HG02973 (cell line): ENCODE measurements around the gene ALPK1.

ENCODE experiments used
- ATAC-seq: cut with Tn5 transposase; IDR thresholded peaks from one replicate; pipeline ENCODE4 v1.9.1; 2021; ENCODE audit warnings: moderate library complexity; ENCODE audit not compliant: unreplicated experiment

Gene ALPK1

DNA sequence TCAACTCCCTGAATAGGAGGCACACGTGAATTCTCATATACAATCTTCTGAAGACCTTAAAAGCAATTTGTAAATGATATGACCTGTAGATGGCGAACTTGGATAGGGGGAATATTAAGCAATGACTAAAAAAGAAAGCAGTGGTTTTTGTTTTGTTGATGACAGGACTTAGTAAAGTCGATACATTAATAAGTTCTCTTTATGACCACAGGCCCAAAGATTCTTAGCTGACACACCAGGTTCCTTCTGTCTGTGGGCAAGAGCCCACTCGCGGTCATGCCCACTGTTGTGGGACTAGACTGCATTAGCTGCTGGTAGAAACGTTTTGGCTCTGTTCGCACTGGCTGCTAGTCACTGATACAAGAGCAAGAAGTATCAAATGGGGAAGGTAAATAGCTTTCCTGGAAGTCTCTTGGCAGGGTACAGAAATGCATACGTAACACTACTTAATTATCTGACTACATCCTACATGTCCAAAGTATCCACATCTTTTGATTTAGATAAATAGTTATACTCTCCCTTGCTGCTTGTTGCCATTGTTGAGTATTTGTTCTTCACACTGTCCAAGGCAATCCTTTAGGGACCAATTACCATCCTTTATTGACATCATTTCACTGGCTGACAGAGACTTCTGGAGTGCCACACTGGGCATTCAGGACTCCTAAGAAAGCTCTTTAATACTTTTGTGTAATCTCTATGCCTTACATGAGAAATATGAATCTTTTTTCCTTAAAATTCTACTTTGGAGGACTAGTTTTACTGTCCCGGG lies 31.0 kb downstream of the ALPK1 start:
- peak; percentile 71 for ATAC-seq

- ATAC-seq: no peak
Observed at GRCh38 chr4:112328734-112329130, 31.6 kb downstream of the ALPK1 start.

- ATAC-seq: no peak
Observed at GRCh38 chr4:112329672-112330375, 32.7 kb downstream of the ALPK1 start.

GRCh38 chr4:112330921-112331320 lies 33.8 kb downstream of the ALPK1 start:
- ATAC-seq: no peak

DNA sequence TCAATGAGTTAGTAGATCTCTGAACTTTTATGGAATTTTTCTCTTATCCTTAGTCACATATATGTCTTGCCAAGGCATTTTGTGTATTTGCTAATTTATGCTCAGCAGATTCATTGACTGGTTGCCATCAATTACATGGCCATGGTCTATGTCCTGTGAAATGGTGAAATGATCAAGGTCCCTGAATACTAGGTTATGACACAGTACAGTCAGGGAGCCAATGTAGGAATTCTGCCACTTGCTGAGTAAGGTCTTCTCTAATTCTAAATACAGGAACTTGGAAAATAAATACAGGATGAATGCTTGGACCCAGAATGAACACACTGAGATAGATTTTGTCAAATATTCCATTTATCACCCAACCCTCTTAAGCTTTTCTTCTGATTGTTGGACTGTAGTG lies 35.2 kb downstream of the ALPK1 start:
- ATAC-seq: no peak

GRCh38 chr4:112340023-112340422 lies 42.9 kb downstream of the ALPK1 start:
- no peak for ATAC-seq

DNA sequence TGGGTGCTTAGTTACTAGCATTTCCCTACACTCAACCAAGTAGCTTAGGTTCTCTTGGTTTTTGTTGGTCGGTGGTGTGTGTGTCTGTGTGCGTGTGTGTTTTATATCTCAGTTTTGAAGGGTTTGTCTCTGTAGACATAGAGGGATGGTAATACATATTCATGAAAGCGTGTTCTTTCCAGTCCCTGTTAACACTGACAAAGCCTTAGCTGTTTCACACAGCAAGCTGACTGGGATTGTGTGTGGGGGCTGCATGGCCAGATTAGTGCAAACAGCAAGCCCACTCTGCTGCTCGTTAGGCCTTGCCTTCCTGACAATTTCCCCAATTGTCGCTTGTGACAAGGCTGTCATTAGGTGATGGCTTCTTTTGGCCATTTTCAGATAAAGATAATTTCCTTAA lies 43.9 kb downstream of the ALPK1 start:
- no peak for ATAC-seq

DNA sequence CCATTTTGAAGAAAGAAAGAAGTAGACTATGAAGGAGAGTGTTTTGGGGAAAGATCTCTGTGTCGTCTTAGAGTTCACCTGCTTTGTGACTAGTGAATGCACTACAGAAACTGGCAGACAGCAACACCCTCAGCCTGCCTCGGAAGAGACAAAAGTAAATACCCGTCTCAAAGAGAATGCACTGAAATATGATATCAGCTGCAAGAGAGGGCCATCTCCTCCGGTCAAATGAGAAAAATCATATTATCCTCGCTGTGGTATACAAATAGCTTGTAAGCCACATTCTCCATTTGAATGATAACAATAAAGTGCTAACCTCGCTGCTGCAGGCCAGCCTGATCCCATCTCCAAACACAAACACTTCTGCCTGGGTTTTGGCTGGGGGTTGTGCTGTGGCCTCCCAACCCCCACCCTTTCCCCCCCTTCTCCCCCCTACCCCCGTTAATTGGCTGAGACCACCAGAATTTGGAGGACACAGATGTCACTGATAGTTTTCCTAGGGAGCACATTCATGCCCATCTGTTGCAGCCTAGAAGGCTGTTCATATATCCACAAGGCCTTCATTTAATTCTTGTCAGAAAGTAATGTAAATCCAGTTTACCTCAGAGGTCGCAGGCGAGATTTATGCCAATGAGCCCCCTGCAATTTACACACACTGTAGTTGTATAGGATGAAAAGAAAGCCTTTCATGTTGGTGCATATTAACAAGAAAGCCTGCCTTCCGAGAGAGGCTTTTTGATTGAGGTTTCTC lies 46.3 kb downstream of the ALPK1 start:
- no peak for ATAC-seq

DNA sequence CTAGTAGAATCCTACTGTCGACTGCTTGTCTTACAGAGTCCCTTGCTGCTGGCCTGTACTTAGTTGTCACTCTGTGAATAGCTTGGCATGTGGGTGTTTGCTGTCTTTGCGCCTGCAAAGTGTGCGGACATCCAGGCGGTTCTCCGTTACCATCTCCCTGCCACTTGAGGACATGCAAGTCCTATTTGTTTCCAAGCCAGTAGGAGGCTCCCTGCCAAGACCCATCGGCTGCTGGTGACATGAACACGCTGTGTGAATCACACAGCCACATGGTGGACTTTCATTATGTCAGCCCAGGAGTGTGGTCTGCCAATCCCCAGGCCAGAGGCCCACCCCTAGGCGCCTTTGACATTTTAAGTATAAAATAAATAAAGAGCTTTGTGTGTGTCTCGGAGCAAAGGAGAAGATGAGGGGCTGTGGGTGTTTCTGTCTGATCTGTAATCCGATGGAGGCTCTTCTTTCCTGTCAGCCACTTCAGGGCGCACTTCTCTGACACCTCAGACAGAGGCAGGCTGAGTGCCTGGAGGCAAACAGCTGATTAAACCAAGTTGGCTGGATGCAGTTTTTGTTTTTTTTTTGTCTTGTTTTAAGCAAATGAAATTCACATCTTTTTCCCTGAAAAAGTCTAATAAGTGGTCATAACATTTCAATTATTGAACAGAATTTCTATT lies 51.5 kb downstream of the ALPK1 start:
- no peak for ATAC-seq

DNA sequence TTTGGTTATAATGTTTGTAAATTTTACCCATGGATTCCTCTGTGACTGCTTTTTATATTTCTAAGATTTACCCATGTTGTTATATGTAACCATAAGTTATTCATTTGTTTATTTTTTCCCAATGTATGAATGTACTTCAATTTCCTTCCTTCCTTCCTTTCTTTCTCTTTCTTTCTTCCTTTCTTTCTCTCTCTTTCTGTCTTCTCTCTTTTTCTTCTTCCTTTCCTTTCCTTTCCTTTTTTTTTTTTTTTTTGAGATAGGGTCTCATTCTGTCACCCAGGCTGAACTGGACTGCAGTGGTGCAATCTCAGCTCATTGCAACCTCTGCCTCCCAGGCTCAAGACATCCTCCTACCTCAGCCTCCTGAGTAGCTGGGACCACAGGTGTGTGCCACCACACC lies 55.6 kb downstream of the ALPK1 start:
- no peak for ATAC-seq

- ATAC-seq: no peak
Observed at GRCh38 chr4:112355662-112356061, 58.5 kb downstream of the ALPK1 start.

DNA sequence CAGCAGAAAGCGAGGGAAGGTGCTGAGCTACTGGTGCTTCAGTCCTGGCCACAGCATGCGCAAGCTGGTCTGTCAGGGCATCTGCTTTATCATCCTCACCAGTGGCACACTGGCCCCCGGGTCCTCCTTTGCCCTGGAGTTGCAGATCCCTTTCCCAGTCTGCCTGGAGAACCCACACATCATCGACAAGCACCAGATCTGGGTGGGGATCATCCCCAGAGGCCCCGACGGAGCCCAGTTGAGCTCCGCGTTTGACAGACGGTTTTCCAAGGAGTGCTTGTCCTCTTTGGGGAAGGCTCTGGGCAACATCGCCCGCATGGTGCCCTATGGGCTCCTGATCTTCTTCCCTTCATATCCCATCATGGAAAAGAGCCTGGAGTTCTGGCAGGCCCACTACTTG lies 60.3 kb downstream of the ALPK1 start:
- no peak for ATAC-seq

DNA sequence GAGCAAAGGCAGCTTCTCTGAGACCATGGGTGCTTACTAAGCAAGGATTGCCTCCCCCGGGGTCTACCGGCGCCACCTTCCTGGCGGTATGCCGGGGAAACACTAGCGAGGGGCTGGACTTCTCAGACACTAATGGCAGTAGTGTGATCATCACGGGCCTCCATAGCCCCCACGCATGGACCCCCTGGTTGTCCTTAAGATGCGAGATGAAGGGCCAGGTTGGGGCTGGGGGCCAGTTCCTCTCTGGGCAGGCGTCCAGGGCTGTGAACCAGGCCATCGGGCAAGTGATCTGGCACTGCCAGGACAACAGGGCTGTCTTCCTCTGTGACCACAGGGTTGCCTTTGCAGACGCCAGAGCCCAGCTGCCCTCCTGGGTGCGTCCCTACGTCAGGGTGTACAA lies 60.7 kb downstream of the ALPK1 start:
- no peak for ATAC-seq

DNA sequence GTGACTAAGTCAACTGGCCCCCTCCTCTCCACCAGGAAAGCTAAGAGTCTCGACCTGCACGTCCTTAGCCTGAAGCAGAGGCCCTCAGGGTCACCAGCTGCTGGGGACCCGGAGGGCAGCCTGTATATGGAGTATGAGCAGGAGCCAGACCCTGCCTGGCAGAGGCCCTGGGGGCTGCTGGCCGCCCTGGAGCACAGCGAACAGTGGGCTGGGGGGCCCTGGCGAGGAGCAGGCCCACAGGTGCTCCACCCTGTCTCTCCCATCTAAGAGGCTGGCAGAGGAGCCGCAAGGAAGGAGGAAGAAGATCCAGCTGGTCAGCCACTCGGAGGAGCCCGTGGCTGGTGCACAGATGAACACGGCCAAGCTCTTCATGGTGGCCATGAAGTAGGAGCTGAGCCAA lies 61.2 kb downstream of the ALPK1 start:
- no peak for ATAC-seq

- ATAC-seq: no peak
Observed at GRCh38 chr4:112358952-112359749, 62.0 kb downstream of the ALPK1 start.

DNA sequence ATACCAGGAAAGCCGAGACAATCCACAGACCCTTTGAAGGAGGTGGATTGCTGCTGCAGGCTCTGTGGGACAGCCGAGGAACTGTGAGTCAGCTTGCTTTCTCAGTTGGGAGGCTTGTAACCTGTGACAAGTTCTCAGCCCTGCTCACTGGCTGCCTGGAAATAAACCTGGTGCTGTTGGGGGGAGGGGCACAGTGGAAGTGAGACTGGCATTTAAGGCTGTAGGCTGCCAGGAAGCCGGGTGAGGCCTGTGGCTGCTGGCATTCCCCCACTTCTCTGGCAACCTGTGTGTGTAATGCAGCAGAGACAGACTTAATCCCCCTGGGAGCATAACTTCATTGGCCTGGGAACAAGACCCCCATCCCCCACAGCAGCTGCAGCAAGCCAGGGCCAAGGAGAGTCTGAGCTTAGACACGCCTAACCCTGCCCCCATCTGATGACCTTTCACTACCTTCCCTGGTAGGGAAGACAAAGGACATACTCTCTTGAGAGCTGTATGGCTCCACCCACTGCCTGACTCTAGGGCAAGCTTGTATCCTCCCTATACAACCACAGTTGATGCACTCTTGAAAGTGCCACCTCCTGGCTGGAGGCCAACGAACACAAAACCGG lies 64.1 kb downstream of the ALPK1 start:
- ATAC-seq: peak; percentile 79

DNA sequence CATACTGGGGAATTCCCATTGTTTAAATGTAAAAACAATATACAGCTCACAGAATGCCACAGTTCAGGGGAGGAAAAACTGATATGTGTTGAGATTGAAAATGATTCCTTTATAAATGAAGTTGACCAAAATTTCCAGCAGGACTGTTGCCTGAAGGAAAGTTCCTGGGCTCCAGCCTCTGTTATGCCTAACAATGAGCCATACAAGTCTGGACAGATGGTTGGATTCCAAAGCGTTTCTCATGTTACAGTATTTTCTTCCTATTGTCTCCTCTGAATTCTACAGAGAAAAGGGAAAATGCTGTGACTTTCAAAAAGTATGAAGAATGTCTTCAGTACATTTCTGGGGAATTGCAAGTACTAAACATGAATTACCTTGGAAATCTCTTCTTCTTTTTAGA lies 73.3 kb downstream of the ALPK1 start:
- ATAC-seq: no peak

DNA sequence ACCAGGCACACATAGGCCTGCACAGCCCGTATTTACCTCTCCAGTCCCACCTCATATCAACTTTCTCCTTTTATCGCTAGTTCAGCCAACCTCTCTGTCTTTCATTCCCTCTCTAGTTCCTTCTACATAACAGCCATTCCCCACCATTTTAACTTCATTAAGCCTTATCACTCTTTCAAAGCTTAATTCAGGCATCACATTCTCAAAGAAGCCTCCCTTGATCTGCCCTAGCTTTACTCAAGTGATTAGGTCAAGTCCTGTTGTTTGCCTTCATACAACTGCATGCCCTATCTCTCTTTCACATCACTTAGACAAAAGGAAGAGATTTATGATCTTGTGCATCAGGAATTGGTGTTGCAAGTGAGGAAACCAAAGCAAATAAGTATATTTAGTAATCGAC lies 74.2 kb downstream of the ALPK1 start:
- ATAC-seq: no peak

DNA sequence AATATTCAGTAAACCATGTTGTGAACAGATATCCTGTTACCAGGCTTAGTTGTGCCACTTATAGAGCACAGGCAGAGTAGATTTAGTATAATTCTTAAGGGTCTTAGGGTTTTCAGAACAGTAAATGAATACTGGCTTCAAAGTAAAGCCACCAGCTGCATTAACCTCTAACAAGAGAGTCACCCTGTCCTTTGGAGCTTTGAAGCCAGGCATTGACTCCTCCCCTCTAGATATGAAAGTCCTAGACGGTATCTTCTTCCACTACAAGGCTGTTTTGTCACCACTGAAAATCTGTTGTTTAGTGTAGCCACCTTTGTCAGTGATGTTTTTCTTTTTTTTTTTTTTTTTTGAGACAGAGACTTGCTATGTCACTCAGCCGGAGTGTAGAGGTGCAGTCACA lies 77.7 kb downstream of the ALPK1 start:
- ATAC-seq: no peak

DNA sequence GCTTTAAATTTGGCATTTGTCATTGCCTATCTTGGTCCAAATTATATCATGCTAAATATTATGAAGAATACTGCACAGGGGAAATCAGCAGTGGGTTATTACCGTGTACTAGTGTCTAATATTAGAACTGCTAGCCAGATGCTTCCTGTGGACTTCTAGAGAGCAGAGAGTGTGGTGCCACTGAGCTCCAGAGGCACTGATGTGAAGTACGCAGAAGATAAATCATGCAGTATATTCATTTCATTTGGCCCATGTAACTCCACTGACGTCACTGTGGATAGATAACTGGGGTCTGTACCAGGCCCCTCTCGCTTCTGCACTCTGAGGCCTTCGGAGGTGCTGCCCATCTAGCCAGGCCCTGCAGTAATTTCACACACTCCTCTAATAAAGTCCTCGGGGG lies 80.0 kb downstream of the ALPK1 start:
- ATAC-seq: no peak
